ENCODE data around the gene IL9R.
"Not testable (repeated sequence)": the region's sequence is repeated elsewhere in the genome, so short reads cannot be mapped to it uniquely, and the experiment has no call there.

IL9R gene

DNA sequence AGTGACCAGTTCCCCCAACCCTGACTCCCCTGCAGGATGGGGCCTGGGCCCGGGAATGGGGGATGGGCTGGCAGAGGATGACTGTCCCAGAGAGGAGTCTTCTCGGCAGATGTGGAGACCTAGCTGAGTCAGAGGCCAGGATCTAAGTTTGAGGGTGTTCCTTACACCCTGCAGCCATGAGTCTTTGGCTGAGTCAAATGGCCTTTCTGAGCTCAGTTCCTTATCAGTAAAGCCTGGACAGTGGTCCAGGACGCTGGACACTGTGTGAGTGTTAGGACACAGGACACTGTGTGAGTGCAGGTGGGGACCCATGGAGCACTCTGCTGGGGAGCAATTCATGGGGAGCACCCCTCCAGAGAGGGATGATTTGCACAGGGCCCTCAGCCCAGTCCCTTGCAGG is 5.0 kb downstream of the IL9R start:
- no peak overlapping the region for H3K4me3 ChIP-seq (replicated peaks in 1 of 2; ENCODE audit: low read depth in 2 of 2, low read length in 2 of 2)
- DNase-seq (ENCODE audit: low read depth in 2 of 2), result peak in 1 of 2 donors; percentile 22
- TF ChIP-seq, protein P1, sequence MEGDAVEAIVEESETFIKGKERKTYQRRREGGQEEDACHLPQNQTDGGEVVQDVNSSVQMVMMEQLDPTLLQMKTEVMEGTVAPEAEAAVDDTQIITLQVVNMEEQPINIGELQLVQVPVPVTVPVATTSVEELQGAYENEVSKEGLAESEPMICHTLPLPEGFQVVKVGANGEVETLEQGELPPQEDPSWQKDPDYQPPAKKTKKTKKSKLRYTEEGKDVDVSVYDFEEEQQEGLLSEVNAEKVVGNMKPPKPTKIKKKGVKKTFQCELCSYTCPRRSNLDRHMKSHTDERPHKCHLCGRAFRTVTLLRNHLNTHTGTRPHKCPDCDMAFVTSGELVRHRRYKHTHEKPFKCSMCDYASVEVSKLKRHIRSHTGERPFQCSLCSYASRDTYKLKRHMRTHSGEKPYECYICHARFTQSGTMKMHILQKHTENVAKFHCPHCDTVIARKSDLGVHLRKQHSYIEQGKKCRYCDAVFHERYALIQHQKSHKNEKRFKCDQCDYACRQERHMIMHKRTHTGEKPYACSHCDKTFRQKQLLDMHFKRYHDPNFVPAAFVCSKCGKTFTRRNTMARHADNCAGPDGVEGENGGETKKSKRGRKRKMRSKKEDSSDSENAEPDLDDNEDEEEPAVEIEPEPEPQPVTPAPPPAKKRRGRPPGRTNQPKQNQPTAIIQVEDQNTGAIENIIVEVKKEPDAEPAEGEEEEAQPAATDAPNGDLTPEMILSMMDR (IDR thresholded peaks at IDR 0.05; ENCODE audit: low read depth, low read length), result no peak

GRCh38 chrX:156003486-156004185 is 6.1 kb downstream of the IL9R start:
- TF ChIP-seq, protein P1 (IDR thresholded peaks at IDR 0.05; ENCODE audit: low read depth, low read length), result no peak
- H3K4me3 ChIP-seq (replicated peaks in 1 of 2; ENCODE audit: low read depth in 2 of 2, low read length in 2 of 2), result no peak overlapping the region
- no peak for DNase-seq (ENCODE audit: low read depth in 2 of 2)

GRCh38 chrX:156004256-156004655 is 6.8 kb downstream of the IL9R start:
- H3K4me3 ChIP-seq (replicated peaks in 1 of 2; ENCODE audit: low read depth in 2 of 2, low read length in 2 of 2), result no peak overlapping the region
- peak in 1 of 2 donors; percentile 34 for DNase-seq (ENCODE audit: low read depth in 2 of 2)
- TF ChIP-seq, protein P1 (IDR thresholded peaks at IDR 0.05; ENCODE audit: low read depth, low read length), result no peak

GRCh38 chrX:156004740-156005139 is 7.2 kb downstream of the IL9R start:
- no peak for DNase-seq (ENCODE audit: low read depth in 2 of 2)
- no peak overlapping the region for H3K4me3 ChIP-seq (replicated peaks in 1 of 2; ENCODE audit: low read depth in 2 of 2, low read length in 2 of 2)
- TF ChIP-seq, protein P1 (IDR thresholded peaks at IDR 0.05; ENCODE audit: low read depth, low read length), result no peak

- TF ChIP-seq, protein P1 (IDR thresholded peaks at IDR 0.05; ENCODE audit: low read depth, low read length), result no peak
- no peak for DNase-seq (ENCODE audit: low read depth in 2 of 2)
- H3K4me3 ChIP-seq (replicated peaks in 1 of 2; ENCODE audit: low read depth in 2 of 2, low read length in 2 of 2), result no peak overlapping the region
Measured at GRCh38 chrX:156005144-156005543, 7.6 kb downstream of the IL9R start.

- not testable (repeated sequence) for DNase-seq (ENCODE audit: low read depth in 2 of 2); H3K4me3 ChIP-seq (replicated peaks in 1 of 2; ENCODE audit: low read depth in 2 of 2, low read length in 2 of 2)
Measured at GRCh38 chrX:156006468-156006867, 9.0 kb downstream of the IL9R start.

GRCh38 chrX:156008379-156008778 is 10.9 kb downstream of the IL9R start:
- not testable (repeated sequence) for H3K4me3 ChIP-seq (replicated peaks in 1 of 2; ENCODE audit: low read depth in 2 of 2, low read length in 2 of 2); DNase-seq (ENCODE audit: low read depth in 2 of 2)

GRCh38 chrX:156008915-156009314 is 11.4 kb downstream of the IL9R start:
- TF ChIP-seq, protein P1 (IDR thresholded peaks at IDR 0.05; ENCODE audit: low read depth, low read length), result no peak
- no peak overlapping the region for H3K4me3 ChIP-seq (replicated peaks in 1 of 2; ENCODE audit: low read depth in 2 of 2, low read length in 2 of 2)
- peak in 1 of 2 donors; percentile 3 for DNase-seq (ENCODE audit: low read depth in 2 of 2)

DNA sequence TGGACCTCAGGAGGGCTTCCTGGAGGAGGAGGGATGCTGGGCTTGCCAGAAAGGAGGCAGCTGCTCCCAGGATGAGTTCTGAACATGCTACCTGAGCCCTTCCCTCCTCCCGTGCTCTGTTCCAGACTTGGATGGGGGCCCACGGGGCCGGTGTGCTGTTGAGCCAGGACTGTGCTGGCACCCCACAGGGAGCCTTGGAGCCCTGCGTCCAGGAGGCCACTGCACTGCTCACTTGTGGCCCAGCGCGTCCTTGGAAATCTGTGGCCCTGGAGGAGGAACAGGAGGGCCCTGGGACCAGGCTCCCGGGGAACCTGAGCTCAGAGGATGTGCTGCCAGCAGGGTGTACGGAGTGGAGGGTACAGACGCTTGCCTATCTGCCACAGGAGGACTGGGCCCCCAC is 12.2 kb downstream of the IL9R start:
- not testable (repeated sequence) for H3K4me3 ChIP-seq (replicated peaks in 1 of 2; ENCODE audit: low read depth in 2 of 2, low read length in 2 of 2); DNase-seq (ENCODE audit: low read depth in 2 of 2)

DNA sequence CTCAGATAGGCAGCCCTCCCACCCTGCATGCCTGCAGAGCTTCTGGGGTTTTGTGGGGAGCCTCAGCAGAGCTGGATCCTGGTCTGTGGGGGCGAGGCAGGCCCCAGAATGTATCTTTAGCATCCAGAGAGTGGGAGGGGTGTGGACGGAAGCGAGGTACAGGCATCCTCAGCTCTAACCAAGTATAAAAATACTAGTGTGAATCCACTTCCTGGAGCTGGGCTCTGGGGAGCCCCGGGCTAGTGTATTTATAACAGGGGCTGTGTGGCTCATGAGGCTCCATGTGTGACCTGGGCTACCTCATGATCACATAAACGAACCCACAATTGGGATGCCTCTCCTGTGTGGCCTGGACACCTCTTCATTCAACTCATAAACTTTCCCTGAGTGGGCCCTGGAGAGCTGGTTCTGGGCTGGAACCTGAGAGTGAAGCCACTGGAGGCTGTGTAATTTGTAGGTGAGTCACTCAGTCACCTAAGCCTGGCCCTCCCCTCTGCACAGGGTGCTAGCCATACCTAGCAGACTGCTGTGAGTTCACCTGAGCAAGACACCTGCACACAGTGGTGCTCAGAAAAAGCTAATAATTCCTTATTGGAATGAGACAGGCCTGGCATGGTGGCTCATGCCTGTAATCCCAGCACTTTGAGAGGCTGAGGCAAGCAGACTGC is 15.9 kb downstream of the IL9R start:
- not testable (repeated sequence) for H3K4me3 ChIP-seq (replicated peaks in 1 of 2; ENCODE audit: low read depth in 2 of 2, low read length in 2 of 2); DNase-seq (ENCODE audit: low read depth in 2 of 2)

DNA sequence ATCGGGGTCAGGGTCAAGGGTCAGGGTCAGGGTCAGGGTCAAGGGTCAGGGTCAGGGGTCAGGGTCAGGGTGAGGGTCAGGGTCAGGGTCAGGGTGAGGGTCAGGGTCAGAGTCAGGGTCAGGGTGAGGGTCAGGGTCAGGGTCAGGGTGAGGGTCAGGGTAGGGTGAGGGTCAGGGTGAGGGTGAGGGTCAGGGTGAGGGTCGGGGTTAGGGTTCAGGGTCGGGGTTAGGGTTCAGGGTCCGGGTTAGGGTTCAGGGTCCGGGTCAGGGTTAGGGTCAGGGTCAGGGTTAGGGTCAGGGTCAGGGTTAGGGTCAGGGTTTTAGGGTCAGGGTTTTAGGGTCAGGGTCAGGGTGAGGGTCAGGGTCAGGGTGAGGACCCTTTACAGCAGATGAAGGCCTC is 22.4 kb downstream of the IL9R start:
- not testable (repeated sequence) for DNase-seq (ENCODE audit: low read depth in 2 of 2)

More for the DNA sequence above, 22.4 kb downstream of the IL9R start:
- H3K4me3 ChIP-seq (replicated peaks in 1 of 2; ENCODE audit: low read depth in 2 of 2, low read length in 2 of 2), result not testable (repeated sequence)
